Progenitor cell of endocrine pancreas (in vitro differentiated cells): Measurements from ENCODE around the gene TMEM176B. TPM values are rescaled to one million over a fixed set of nuclear protein-coding genes. Genes with fewer than 3 reads are reported as not detected.

ENCODE experiments used
- DNase-seq: peaks from one replicate; pipeline ENCODE4 v3.0.0; 2021; ENCODE audit warnings: low spot score; ENCODE audit not compliant: unreplicated experiment
- H3K27ac Mint-ChIP-seq: 2 replicates; pipeline ENCODE4 v1.8.0; 2021; ENCODE audit warnings: mild to moderate bottlenecking, moderate library complexity, mixed read lengths
- H3K27me3 Mint-ChIP-seq: 2 replicates; pipeline ENCODE4 v1.8.0; 2021; ENCODE audit warnings: mixed read lengths
- H3K36me3 Mint-ChIP-seq: 2 replicates; pipeline ENCODE4 v1.8.0; 2022; ENCODE audit warnings: mixed read lengths; ENCODE audit not compliant: insufficient read depth
- H3K4me1 Mint-ChIP-seq: 2 replicates; pipeline ENCODE4 v1.8.0; 2021; ENCODE audit warnings: low read depth, mixed read lengths
- H3K4me3 Mint-ChIP-seq: 2 replicates; pipeline ENCODE4 v1.8.0; 2021; ENCODE audit warnings: low read depth, mild to moderate bottlenecking, moderate library complexity, mixed read lengths
- H3K9me3 Mint-ChIP-seq: 2 replicates; pipeline ENCODE4 v1.8.0; 2021; ENCODE audit warnings: low read depth, mixed read lengths
- CTCF ChIP-seq: fragments of 200-600 bp; sonication (generic); IDR thresholded peaks from one replicate; pipeline ENCODE4 v1.5.0; 2021; ENCODE audit warnings: antibody characterized with exemption, mild to moderate bottlenecking; ENCODE audit not compliant: unreplicated experiment
- total RNA-seq: library from RNA; stranded (reverse); gene quantifications from 2 replicates; pipeline ENCODE4 v1.2.1, GENCODE V29; 2021

Gene TMEM176B
- total RNA-seq, 1 donor from 2014 or later, result 8.9 TPM

- Mint-ChIP-seq H3K27ac (no peak overlapping the region), H3K27me3 (peaks cover 78% of the 10 kb centered on the region), H3K36me3 (no peaks in the 10 kb centered on the region), H3K4me1 (no peaks in the 10 kb centered on the region), H3K9me3 (no peaks in the 10 kb centered on the region), H3K4me3 (no peak overlapping the region)
- no peak for TF ChIP-seq CTCF
- no peak for DNase-seq
These were observed 53.2 kb downstream of the TMEM176B start for GRCh38 chr7:150746921-150747320.

GRCh38 chr7:150745876-150746275, 54.3 kb downstream of the TMEM176B start:
- no peaks in the 10 kb centered on the region for H3K36me3 Mint-ChIP-seq
- no peak for TF ChIP-seq CTCF
- no peak overlapping the region for H3K27ac Mint-ChIP-seq
- DNase-seq, result no peak
- H3K27me3 Mint-ChIP-seq, result peaks cover 88% of the 10 kb centered on the region
- no peaks in the 10 kb centered on the region for H3K9me3 Mint-ChIP-seq
- no peaks in the 10 kb centered on the region for H3K4me1 Mint-ChIP-seq
- no peak overlapping the region for H3K4me3 Mint-ChIP-seq

- H3K9me3 Mint-ChIP-seq, result no peaks in the 10 kb centered on the region
- no peak for TF ChIP-seq CTCF
- peaks cover 91% of the 10 kb centered on the region for H3K27me3 Mint-ChIP-seq
- H3K4me3 Mint-ChIP-seq, result no peak overlapping the region
- H3K4me1 Mint-ChIP-seq, result no peaks in the 10 kb centered on the region
- no peak for DNase-seq
- H3K27ac Mint-ChIP-seq, result no peak overlapping the region
- no peaks in the 10 kb centered on the region for H3K36me3 Mint-ChIP-seq
These were observed 55.1 kb downstream of the TMEM176B start for GRCh38 chr7:150745086-150745485.

GRCh38 chr7:150744041-150744656, 56.0 kb downstream of the TMEM176B start:
- Mint-ChIP-seq H3K9me3 (no peaks in the 10 kb centered on the region), H3K27ac (no peak overlapping the region), H3K4me3 (no peak overlapping the region), H3K27me3 (peaks cover 89% of the 10 kb centered on the region), H3K36me3 (no peaks in the 10 kb centered on the region), H3K4me1 (no peaks in the 10 kb centered on the region)
- no peak for TF ChIP-seq CTCF
- no peak for DNase-seq

- H3K9me3 Mint-ChIP-seq, result no peaks in the 10 kb centered on the region
- H3K36me3 Mint-ChIP-seq, result no peaks in the 10 kb centered on the region
- TF ChIP-seq CTCF, result no peak
- H3K27me3 Mint-ChIP-seq, result peaks cover 89% of the 10 kb centered on the region
- DNase-seq, result no peak
- no peak overlapping the region for H3K27ac Mint-ChIP-seq
- no peaks in the 10 kb centered on the region for H3K4me1 Mint-ChIP-seq
- no peak overlapping the region for H3K4me3 Mint-ChIP-seq
These were observed 57.7 kb downstream of the TMEM176B start for GRCh38 chr7:150742286-150742968.

Other genes starting within 250 kb of the TMEM176B start
- gene GIMAP4, start 233.0 kb downstream of the TMEM176B start, total RNA-seq, result not detected in 2 replicates
- not detected in 2 replicates for gene GIMAP6, start 168.0 kb downstream of the TMEM176B start, total RNA-seq
- not detected in 2 replicates for gene GIMAP2, start 114.7 kb downstream of the TMEM176B start, total RNA-seq
- not detected in 2 replicates for gene GIMAP1, start 83.8 kb downstream of the TMEM176B start, total RNA-seq
- not detected in 2 replicates for gene GIMAP5, start 62.9 kb downstream of the TMEM176B start, total RNA-seq
- 8.0 and 9.6 TPM in 2 replicates for gene TMEM176A, start 405 bp upstream of the TMEM176B start, total RNA-seq
- gene AOC1, start 52.2 kb upstream of the TMEM176B start, total RNA-seq, result 1.9 and 2.9 TPM in 2 replicates
- 6.9 and 9.4 TPM in 2 replicates for gene KCNH2, start 178.0 kb upstream of the TMEM176B start, total RNA-seq
- 0.74 and 1.1 TPM in 2 replicates for gene NOS3, start 190.7 kb upstream of the TMEM176B start, total RNA-seq
- 0.58 and 0.79 TPM in 2 replicates for gene ATG9B, start 224.1 kb upstream of the TMEM176B start, total RNA-seq
- 36.0 and 36.2 TPM in 2 replicates for gene ABCB8, start 228.1 kb upstream of the TMEM176B start, total RNA-seq
- gene ASIC3, start 248.2 kb upstream of the TMEM176B start, total RNA-seq, result 3.5 and 5.1 TPM in 2 replicates